ENCODE data around the gene LTB4R.

DNA sequence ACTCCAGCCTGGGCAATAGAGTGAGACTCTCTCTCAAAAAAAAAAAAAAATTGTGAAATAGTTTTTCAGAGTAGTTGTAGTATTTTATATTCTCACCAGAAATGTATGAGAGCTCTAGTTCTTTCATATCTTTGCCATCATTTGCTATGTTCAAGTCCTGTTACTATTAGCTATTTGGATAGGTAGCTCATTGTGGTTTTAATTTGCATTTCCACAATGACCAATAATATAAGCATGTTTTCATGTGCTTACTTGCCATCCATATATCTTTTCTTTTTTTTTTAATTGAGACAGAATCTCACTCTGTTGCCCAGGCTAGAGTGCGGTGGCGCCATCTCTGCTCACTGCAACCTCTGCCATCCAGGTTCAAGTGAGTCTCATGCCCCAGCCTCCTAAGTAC is 36.9 kb downstream of the LTB4R start:
- TF ChIP-seq, protein P1, sequence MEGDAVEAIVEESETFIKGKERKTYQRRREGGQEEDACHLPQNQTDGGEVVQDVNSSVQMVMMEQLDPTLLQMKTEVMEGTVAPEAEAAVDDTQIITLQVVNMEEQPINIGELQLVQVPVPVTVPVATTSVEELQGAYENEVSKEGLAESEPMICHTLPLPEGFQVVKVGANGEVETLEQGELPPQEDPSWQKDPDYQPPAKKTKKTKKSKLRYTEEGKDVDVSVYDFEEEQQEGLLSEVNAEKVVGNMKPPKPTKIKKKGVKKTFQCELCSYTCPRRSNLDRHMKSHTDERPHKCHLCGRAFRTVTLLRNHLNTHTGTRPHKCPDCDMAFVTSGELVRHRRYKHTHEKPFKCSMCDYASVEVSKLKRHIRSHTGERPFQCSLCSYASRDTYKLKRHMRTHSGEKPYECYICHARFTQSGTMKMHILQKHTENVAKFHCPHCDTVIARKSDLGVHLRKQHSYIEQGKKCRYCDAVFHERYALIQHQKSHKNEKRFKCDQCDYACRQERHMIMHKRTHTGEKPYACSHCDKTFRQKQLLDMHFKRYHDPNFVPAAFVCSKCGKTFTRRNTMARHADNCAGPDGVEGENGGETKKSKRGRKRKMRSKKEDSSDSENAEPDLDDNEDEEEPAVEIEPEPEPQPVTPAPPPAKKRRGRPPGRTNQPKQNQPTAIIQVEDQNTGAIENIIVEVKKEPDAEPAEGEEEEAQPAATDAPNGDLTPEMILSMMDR (IDR thresholded peaks at IDR 0.05 in 4 of 5, conservative IDR thresholded peaks at IDR 0.05 in 1 of 5) = no peak
- no peak for TF ChIP-seq POLR2A (IDR thresholded peaks at IDR 0.05)

All from gastrocnemius medialis (tissue), 4 donors.